GM12878 (cell line): Measurements from ENCODE around the gene NLGN2. TPM values are rescaled to one million over a fixed set of nuclear protein-coding genes. Genes with fewer than 3 reads are reported as not detected.

Experiments
- ATAC-seq: fragments of 200-7000 bp; cut with Tn5 transposase; 3 replicates; pipeline ENCODE4 v1.9.1; 2020; ENCODE audit warnings: mild to moderate bottlenecking, moderate library complexity
- BruUV-seq: library from RNA; stranded (reverse); fragments of 400-500 nt; replicated peaks from 2 replicates; lab custom pipeline; 2021; lab: Mats Ljungman, UMichigan
- CTCF ChIA-PET: fragments of 300-600 bp; sonication (Branson Sonifier 250); formaldehyde crosslinking; extraction: SDS; loops from one replicate; lab custom pipeline; 2021; ENCODE audit warnings: inconsistent platforms; lab: Yijun Ruan, JAX
- POLR2A ChIA-PET: fragments of 350-600 bp; formaldehyde crosslinking; extraction: SDS; loops from one replicate; lab custom pipeline; 2021; ENCODE audit warnings: inconsistent platforms; lab: Charles Lee
- RAD21 ChIA-PET: fragments of 300-600 bp; sonication (Branson Sonifier 250); formaldehyde crosslinking; loops from one replicate; lab custom pipeline; 2023; ENCODE audit warnings: antibody characterized with exemption; ENCODE audit not compliant: unreplicated experiment; lab: Charles Lee
- SMC1A ChIA-PET: fragments of 300-600 bp; sonication (Branson Sonifier 250); formaldehyde crosslinking; loops from one replicate; lab custom pipeline; 2023; ENCODE audit not compliant: unreplicated experiment, uncharacterized antibody; lab: Charles Lee
- DNase-seq: peaks from one replicate; pipeline ENCODE4 v3.0.0-alpha.2; 2011; ENCODE audit warnings: low read depth, low spot score
- FAIRE-seq: peaks from 3 replicates; lab custom pipeline; 2011; peaks lifted over from hg19 to GRCh38; lab: Jason Lieb, UNC
- H2AFZ ChIP-seq: 2 replicates; pipeline ENCODE4 v1.6.0; 2011; ENCODE audit warnings: low read depth, low read length, control low read depth; ENCODE audit not compliant: control insufficient read depth
- H3K27ac ChIP-seq: 2 replicates; pipeline ENCODE4 v1.5.1; 2011; ENCODE audit warnings: control low read depth; ENCODE audit not compliant: control insufficient read depth, insufficient read depth
- H3K27me3 ChIP-seq, 2 experiments: replicated peaks in 1 of 2; 2 replicates each; pipeline versions ENCODE4 v1.6.0 to v1.6.1; 2011; ENCODE audit warnings: low read length in 1 of 2; ENCODE audit not compliant: control insufficient read depth in 2 of 2, insufficient read depth in 2 of 2
- H3K36me3 ChIP-seq, 2 experiments: 2 replicates each; pipeline ENCODE4 v1.5.1; 2011; ENCODE audit warnings: low read length in 1 of 2; ENCODE audit not compliant: control insufficient read depth in 2 of 2, insufficient read depth in 2 of 2
- H3K4me1 ChIP-seq: 2 replicates; pipeline ENCODE4 v1.6.1; 2011; ENCODE audit warnings: mild to moderate bottlenecking, low read length, moderate library complexity, mixed read lengths; ENCODE audit not compliant: control insufficient read depth, insufficient read depth
- H3K4me2 ChIP-seq: 2 replicates; pipeline ENCODE4 v1.6.0; 2011; ENCODE audit warnings: control low read depth; ENCODE audit not compliant: control insufficient read depth, insufficient read depth
- H3K4me3 ChIP-seq: fragments of 200-600 bp; sonication (generic); 2 replicates; pipeline ENCODE4 v1.5.1; 2016
- H3K79me2 ChIP-seq: 2 replicates; pipeline ENCODE4 v1.6.0; 2011; ENCODE audit warnings: low read length; ENCODE audit not compliant: control insufficient read depth, insufficient read depth
- H3K9ac ChIP-seq: 2 replicates; pipeline ENCODE4 v1.8.0; 2011; ENCODE audit warnings: low read length, control low read depth, mixed read lengths; ENCODE audit not compliant: control insufficient read depth, insufficient read depth
- H3K9me3 ChIP-seq: replicated peaks from 3 replicates; pipeline ENCODE4 v1.5.1; 2011; ENCODE audit warnings: mild to moderate bottlenecking, low read length; ENCODE audit not compliant: control insufficient read depth, insufficient read depth
- H4K20me1 ChIP-seq: 2 replicates; pipeline ENCODE4 v1.6.0; 2011; ENCODE audit not compliant: control insufficient read depth, insufficient read depth
- ASH2L ChIP-seq: fragments of 300-600, 200-600 bp; sonication (generic); IDR thresholded peaks from 2 replicates; pipeline ENCODE4 v1.6.1; 2017; ENCODE audit warnings: low read depth, mild to moderate bottlenecking, borderline replicate concordance
- ATF3 ChIP-seq: IDR thresholded peaks from 2 replicates; pipeline ENCODE4 v1.6.1; 2011; ENCODE audit warnings: low read depth, mild to moderate bottlenecking, low read length, moderate library complexity, borderline replicate concordance; ENCODE audit errors: extremely low read depth
- CBX5 ChIP-seq: sonication (generic); IDR thresholded peaks from 2 replicates; pipeline ENCODE4 v1.6.1; 2016; ENCODE audit warnings: low read depth, moderate library complexity, mild to moderate bottlenecking, inconsistent platforms
- HDGF ChIP-seq: fragments of 450-650 bp; IDR thresholded peaks from 2 replicates; pipeline ENCODE4 v1.6.1; 2016; ENCODE audit warnings: antibody characterized with exemption
- NFYA ChIP-seq: IDR thresholded peaks from 2 replicates; pipeline ENCODE4 v1.6.1; 2011; ENCODE audit warnings: low read depth, mild to moderate bottlenecking, low read length, improper control_type of control experiment, borderline replicate concordance
- NR2C2 ChIP-seq: IDR thresholded peaks from 2 replicates; pipeline ENCODE4 v1.6.1; 2011; ENCODE audit warnings: borderline replicate concordance, low read depth; ENCODE audit not compliant: control insufficient read depth, insufficient read length
- PML ChIP-seq: IDR thresholded peaks from 2 replicates; pipeline ENCODE4 v1.6.1; 2012; ENCODE audit warnings: low read length, inconsistent platforms
- POLR2A ChIP-seq: IDR thresholded peaks from 2 replicates; pipeline ENCODE4 v1.6.1; 2011; ENCODE audit warnings: low read depth, mild to moderate bottlenecking, low read length
- POU2F2 ChIP-seq: IDR thresholded peaks from 3 replicates; pipeline ENCODE4 v1.6.1; 2011; ENCODE audit warnings: low read depth, mild to moderate bottlenecking, low read length, borderline replicate concordance
- SIN3A ChIP-seq: IDR thresholded peaks from 2 replicates; pipeline ENCODE4 v1.6.1; 2012; ENCODE audit warnings: low read depth, low read length, improper control_type of control experiment
- YY1 ChIP-seq: IDR thresholded peaks from 2 replicates; pipeline ENCODE4 v1.6.1; 2011; ENCODE audit warnings: low read depth, mild to moderate bottlenecking, low read length
- ZNF217 ChIP-seq: fragments of 450-650 bp; IDR thresholded peaks from 2 replicates; pipeline ENCODE4 v1.6.1; 2017; ENCODE audit warnings: antibody characterized with exemption, mild to moderate bottlenecking
- ZNF384 ChIP-seq: IDR thresholded peaks from 2 replicates; pipeline ENCODE4 v1.6.1; 2012; ENCODE audit warnings: low read depth, mild to moderate bottlenecking, low read length, improper control_type of control experiment, borderline replicate concordance
- WGBS: methylation state at CpG from one replicate; pipeline ENCODE4 v1.1.6; 2016; ENCODE audit warnings: low lambda C conversion rate; ENCODE audit not compliant: insufficient replicate concordance, insufficient coverage; ENCODE audit errors: missing lambda C conversion rate; 5-methylcytosine and 5-hydroxymethylcytosine counted together
- in situ Hi-C: fragments of 300-500 bp; cut with MboI; formaldehyde crosslinking; loops from 9 replicates; pipeline ENCODE4 v1.14.3; 2018; ENCODE audit warnings: mixed read lengths
- intact Hi-C: fragments of 100-400 bp; cut with micrococcal nuclease; formaldehyde crosslinking; loops from one replicate; pipeline ENCODE4 v1.14.2; 2022; ENCODE audit not compliant: unreplicated experiment
- polyA plus RNA-seq, 11 experiments: library from polyadenylated mRNA; depleted of rRNA in 4 of 11; unstranded in 6 of 11; stranded (reverse) in 5 of 11; fragments of >200 nt; fragmentation: Nextera tagmentation in 4 of 11; fragmentation: Illumina TruSeq in 1 of 11; extraction: Ambion mirVana in 4 of 11; extraction: Trizol in 1 of 11; gene quantifications; 1 replicate in 1 of 11; 2 replicates in 10 of 11; pipeline versions ENCODE4 v1.2.1 to v1.2.3, GENCODE V29; 2011 to 2016; ENCODE audit warnings: inconsistent platforms in 2 of 11, missing spikeins in 2 of 11, low read depth in 1 of 11
- total RNA-seq, 4 experiments: library from RNA; depleted of rRNA in 3 of 4; stranded (reverse); fragments of >200 nt in 3 of 4; fragmentation: Illumina TruSeq in 1 of 4; extraction: Trizol in 1 of 4; gene quantifications; 2 replicates each; pipeline versions ENCODE4 v1.2.1 to v1.2.3, GENCODE V29; 2013 to 2021
- TF ChIP-seq, protein P1 (sequence below): fragments of 450-650 bp; IDR thresholded peaks from 2 replicates; pipeline ENCODE4 v1.6.1; 2016; ENCODE audit warnings: mild to moderate bottlenecking
- TF ChIP-seq, protein P2 (sequence below): fragments of 450-650 bp; IDR thresholded peaks from 2 replicates; pipeline ENCODE4 v1.6.1; 2014; ENCODE audit warnings: mild to moderate bottlenecking
- TF ChIP-seq, protein P3 (sequence below): IDR thresholded peaks from 2 replicates; pipeline ENCODE4 v1.6.1; 2012; ENCODE audit warnings: mild to moderate bottlenecking, low read depth, low read length

The NLGN2 gene
- total and polyA plus RNA-seq, 10 of the 15 experiments (the other 5 are each of a cell fraction or from before 2014, with no cell fraction given), result 0.02 to 0.87 (median 0.11) TPM; not detected in 2

GRCh38 chr17:7427549-7427948, 19.9 kb downstream of the NLGN2 start:
- no peaks in the 10 kb centered on the region for H3K9me3 ChIP-seq
- TF ChIP-seq ZNF384 (no peak), NR2C2 (no peak), ZNF217 (no peak), PML (no peak), CBX5 (no peak), NFYA (no peak), ATF3 (no peak), HDGF (no peak), YY1 (no peak), POLR2A (no peak), POU2F2 (no peak), SIN3A (no peak), ASH2L (no peak)
- TF ChIP-seq, protein P1, sequence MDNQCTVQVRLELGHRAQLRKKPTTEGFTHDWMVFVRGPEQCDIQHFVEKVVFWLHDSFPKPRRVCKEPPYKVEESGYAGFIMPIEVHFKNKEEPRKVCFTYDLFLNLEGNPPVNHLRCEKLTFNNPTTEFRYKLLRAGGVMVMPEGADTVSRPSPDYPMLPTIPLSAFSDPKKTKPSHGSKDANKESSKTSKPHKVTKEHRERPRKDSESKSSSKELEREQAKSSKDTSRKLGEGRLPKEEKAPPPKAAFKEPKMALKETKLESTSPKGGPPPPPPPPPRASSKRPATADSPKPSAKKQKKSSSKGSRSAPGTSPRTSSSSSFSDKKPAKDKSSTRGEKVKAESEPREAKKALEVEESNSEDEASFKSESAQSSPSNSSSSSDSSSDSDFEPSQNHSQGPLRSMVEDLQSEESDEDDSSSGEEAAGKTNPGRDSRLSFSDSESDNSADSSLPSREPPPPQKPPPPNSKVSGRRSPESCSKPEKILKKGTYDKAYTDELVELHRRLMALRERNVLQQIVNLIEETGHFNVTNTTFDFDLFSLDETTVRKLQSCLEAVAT, result no peak
- TF ChIP-seq, protein P2, sequence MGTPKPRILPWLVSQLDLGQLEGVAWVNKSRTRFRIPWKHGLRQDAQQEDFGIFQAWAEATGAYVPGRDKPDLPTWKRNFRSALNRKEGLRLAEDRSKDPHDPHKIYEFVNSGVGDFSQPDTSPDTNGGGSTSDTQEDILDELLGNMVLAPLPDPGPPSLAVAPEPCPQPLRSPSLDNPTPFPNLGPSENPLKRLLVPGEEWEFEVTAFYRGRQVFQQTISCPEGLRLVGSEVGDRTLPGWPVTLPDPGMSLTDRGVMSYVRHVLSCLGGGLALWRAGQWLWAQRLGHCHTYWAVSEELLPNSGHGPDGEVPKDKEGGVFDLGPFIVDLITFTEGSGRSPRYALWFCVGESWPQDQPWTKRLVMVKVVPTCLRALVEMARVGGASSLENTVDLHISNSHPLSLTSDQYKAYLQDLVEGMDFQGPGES, result no peak
- TF ChIP-seq, protein P3, sequence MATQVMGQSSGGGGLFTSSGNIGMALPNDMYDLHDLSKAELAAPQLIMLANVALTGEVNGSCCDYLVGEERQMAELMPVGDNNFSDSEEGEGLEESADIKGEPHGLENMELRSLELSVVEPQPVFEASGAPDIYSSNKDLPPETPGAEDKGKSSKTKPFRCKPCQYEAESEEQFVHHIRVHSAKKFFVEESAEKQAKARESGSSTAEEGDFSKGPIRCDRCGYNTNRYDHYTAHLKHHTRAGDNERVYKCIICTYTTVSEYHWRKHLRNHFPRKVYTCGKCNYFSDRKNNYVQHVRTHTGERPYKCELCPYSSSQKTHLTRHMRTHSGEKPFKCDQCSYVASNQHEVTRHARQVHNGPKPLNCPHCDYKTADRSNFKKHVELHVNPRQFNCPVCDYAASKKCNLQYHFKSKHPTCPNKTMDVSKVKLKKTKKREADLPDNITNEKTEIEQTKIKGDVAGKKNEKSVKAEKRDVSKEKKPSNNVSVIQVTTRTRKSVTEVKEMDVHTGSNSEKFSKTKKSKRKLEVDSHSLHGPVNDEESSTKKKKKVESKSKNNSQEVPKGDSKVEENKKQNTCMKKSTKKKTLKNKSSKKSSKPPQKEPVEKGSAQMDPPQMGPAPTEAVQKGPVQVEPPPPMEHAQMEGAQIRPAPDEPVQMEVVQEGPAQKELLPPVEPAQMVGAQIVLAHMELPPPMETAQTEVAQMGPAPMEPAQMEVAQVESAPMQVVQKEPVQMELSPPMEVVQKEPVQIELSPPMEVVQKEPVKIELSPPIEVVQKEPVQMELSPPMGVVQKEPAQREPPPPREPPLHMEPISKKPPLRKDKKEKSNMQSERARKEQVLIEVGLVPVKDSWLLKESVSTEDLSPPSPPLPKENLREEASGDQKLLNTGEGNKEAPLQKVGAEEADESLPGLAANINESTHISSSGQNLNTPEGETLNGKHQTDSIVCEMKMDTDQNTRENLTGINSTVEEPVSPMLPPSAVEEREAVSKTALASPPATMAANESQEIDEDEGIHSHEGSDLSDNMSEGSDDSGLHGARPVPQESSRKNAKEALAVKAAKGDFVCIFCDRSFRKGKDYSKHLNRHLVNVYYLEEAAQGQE, result no peak
- no peak overlapping the region for H3K27ac ChIP-seq
- in situ Hi-C loops, result no loop called here
- CTCF ChIA-PET, result interaction anchor here (0.7 kb wide), 1 partner anchor 513 kb away, joined by 4 read pairs; no protein-coding TSS in a partner anchor
- H3K79me2 ChIP-seq, result no peaks in the 10 kb centered on the region
- H3K4me1 ChIP-seq, result no peaks in the 10 kb centered on the region
- no peaks in the 10 kb centered on the region for H3K36me3 ChIP-seq
- no peak overlapping the region for H3K9ac ChIP-seq
- no TSS peak for BruUV-seq
- RAD21 ChIA-PET, result no interaction called here
- ATAC-seq (no peak), DNase-seq (no peak), FAIRE-seq (no peak)
- no peak overlapping the region for H3K4me2 ChIP-seq
- no peaks in the 10 kb centered on the region for H4K20me1 ChIP-seq
- H3K4me3 ChIP-seq, result no peak overlapping the region
- SMC1A ChIA-PET, result no interaction called here
- 52% methylated on average over 7 of the region's 7 CpGs for WGBS
- intact Hi-C loops, result no loop called here
- POLR2A ChIA-PET, result no interaction called here
- no peaks in the 10 kb centered on the region; a peak in 1 of 4 replicates for H3K27me3 ChIP-seq
- H2AFZ ChIP-seq, result no peak overlapping the region
